Fibroblast of skin of right biceps (primary cell): ENCODE data around the gene LRATD1.
A peak's percentile ranks its signal among the peaks of the same experiment; 100 is the strongest.

ENCODE experiments used
- DNase-seq: peaks from one replicate; pipeline ENCODE4 v3.0.0-alpha.2; 2013

LRATD1 gene

DNA sequence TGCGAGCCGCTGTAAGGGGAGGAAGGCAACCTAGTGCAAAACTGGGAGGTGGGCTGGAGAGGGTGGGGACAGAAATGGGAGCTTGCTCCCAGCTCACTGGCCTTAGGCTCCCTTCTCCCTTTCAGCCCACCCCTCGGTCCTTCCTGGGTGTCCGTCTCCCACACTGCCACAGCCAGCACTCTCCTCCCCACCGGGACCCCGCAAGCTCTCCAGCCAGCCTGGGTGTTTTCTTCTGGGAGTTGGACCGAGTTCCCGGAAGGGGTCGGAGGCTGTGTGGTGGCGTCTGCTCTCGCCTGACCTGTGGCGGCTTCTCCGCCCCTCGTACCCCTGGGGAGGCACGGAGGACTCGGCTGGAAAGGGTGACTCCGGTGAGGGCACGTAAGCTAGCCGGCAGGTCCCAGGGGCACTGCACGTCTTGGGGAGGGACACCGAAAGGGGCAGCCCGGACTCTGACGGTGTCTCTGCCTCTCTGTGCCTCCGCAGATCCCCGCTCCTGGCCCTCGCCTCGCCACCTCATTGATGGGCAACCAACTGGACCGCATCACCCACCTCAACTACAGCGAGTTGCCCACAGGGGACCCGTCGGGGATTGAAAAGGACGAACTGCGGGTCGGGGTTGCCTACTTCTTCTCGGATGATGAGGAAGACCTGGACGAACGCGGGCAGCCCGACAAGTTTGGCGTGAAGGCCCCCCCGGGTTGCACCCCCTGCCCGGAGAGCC lies 1.1 kb downstream of the LRATD1 start:
- DNase-seq: no peak

- no peak for DNase-seq
Measured at GRCh38 chr2:14634182-14634488, 1.6 kb downstream of the LRATD1 start.

- peak; percentile 76 for DNase-seq
Measured at GRCh38 chr2:14634489-14635390, 2.2 kb downstream of the LRATD1 start.

DNA sequence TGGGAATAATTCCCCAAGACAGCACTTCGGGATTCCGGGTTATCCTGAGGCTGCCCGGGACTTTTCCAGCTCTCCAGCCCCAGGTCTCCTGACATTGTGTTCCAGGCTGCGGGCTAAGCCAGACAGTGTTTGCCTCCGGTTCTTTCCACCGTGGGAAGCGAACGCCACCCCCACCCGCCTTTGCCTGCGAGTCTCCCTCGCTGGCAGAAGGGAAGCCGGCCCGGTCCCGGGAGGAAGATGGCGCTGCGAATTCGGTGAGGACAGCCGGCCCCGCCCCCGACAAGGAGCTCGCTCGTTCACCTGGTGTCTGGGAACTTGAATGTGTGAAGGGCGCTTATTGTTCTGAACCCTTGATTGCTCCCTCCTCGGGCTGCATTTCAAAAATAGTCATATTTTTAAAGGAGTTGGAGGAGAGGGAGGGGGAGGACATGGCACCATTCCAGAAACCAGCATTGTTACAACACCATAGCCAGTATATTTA lies 2.9 kb downstream of the LRATD1 start:
- DNase-seq: peak; percentile 68

- no peak for DNase-seq
Measured at GRCh38 chr2:14638488-14638887, 6.0 kb downstream of the LRATD1 start.

- no peak for DNase-seq
Measured at GRCh38 chr2:14641116-14641515, 8.6 kb downstream of the LRATD1 start.

DNA sequence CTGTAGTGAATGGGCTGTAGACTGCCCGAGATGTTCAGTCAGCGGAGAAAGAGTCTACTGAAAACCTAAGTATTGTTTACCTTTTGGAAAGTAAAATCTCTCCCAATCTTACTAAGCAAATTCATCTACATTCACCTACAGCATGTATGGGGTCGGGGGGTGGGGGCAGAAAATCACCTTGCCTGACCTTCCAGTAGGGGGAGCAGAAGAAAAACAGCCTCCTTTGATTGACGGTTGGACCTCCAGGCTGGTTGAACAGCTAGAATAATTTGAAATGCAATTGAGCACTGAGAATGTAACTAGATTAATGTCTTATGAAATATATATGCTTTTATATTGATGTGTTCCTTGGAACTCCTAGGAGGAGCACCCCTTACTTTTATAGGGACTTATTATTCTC lies 10.0 kb downstream of the LRATD1 start:
- no peak for DNase-seq

DNA sequence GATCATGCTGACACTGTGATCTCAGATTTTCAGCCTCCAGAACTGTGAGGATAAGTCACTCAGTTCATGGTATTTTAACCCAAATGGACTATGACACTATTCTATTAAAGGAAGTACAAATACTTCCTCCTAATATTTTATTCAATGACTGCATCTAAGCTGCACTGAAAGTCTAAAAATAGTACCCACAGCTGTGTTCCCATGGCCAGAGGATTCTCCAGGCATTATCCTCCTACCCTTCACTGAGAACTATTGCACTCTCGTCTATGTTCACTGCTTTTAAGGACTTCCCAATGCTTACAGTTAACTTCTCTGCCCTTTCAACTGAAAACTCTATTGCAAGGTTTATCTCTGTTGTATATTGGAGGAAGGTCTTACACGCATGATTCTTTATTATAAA lies 15.2 kb downstream of the LRATD1 start:
- DNase-seq: no peak

DNA sequence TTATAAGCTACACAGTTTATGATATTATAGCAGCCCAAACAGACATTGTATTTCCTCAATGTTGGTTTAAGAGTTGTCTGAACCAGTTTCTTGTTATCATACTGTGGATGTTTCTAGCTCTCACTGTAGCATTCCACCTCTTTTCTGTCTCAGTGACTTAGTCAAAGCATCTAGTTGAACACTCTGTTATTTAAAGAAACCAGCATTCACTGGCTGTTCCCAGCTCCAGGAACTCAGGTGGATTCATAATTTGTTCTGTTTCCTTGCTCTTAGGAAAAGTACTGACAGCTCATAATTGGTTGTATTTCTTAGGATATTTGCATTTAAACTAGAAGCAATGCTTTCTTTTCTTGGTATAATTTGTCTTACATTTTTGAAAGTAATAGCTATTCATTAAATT lies 17.5 kb downstream of the LRATD1 start:
- DNase-seq: no peak

GRCh38 chr2:14654835-14655282 lies 22.3 kb downstream of the LRATD1 start:
- no peak for DNase-seq

- no peak for DNase-seq
Measured at GRCh38 chr2:14656146-14656545, 23.6 kb downstream of the LRATD1 start.

- no peak for DNase-seq
Measured at GRCh38 chr2:14661163-14661562, 28.6 kb downstream of the LRATD1 start.

DNA sequence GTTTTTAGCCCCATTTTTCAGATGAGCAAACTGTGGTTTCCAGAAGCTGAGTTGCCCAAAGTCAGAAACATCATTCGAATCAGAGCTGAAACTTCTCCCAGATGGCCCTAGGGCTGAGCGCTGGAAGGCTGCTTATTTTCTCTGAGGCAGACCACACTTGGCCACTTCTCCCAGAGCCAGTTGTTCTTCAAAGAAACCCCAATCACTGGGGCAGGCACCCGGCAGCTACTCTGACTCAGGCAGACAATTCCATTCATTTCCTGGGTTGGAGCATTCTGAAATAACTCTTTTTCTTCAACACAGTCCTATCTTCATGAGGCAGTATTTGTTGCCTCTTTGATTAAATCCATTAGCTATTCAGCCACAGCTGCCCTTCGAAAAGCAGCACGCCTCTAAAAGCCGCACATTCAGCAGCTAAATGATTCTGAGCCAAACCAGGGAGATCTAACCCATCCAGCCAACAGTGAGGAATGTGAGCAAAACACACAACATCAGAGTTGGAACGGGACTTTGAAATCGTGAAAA lies 40.9 kb downstream of the LRATD1 start:
- DNase-seq: no peak

DNA sequence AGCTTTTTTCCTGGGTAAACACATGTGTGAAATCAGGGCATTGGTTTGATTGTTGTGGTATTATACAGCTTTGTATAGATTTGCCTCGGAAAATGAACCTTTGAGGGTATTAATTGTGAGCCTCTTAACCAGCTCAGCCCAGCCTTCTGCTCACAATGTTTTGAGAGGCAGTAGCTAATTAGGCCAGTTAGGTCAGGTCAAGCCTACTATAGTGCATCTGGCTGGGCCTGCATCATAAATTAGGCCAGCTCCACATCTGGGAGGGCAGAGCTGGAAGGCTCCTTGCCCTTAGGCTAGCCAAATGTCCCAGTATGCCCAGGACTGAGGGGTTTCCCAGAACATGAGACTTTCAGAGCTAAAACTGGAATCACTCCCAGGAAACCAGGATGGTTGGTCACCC lies 43.0 kb downstream of the LRATD1 start:
- DNase-seq: no peak

GRCh38 chr2:14676371-14676770 lies 43.9 kb downstream of the LRATD1 start:
- DNase-seq: no peak

- DNase-seq: no peak
Measured at GRCh38 chr2:14677039-14677438, 44.5 kb downstream of the LRATD1 start.

- DNase-seq: peak; percentile 23
Measured at GRCh38 chr2:14678761-14679160, 46.2 kb downstream of the LRATD1 start.

- DNase-seq: no peak
Measured at GRCh38 chr2:14681608-14682007, 49.1 kb downstream of the LRATD1 start.
